AG04449 (cell line): ENCODE measurements around the gene FRMD8.

Source experiments
- CTCF ChIA-PET: fragments of 350-600 bp; formaldehyde crosslinking; extraction: SDS; loops from one replicate; lab custom pipeline; 2021; ENCODE audit warnings: antibody characterized with exemption; lab: Yijun Ruan, JAX
- POLR2A ChIA-PET: fragments of 400-600, 350-600 bp; formaldehyde crosslinking; extraction: SDS; loops from one replicate; lab custom pipeline; 2020; ENCODE audit warnings: antibody characterized with exemption, inconsistent platforms; lab: Yijun Ruan, JAX
- DNase-seq: peaks from one replicate; pipeline ENCODE4 v3.0.0-alpha.2; 2010; ENCODE audit warnings: low read depth, low spot score
- H3K4me3 ChIP-seq: 2 replicates; pipeline ENCODE4 v1.5.1; 2011; ENCODE audit warnings: low read depth, mild to moderate bottlenecking, control low read depth, low read length
- TF ChIP-seq, protein P1 (sequence below): IDR thresholded peaks from one replicate; pipeline ENCODE4 v1.5.1; 2011; ENCODE audit warnings: mild to moderate bottlenecking, moderate library complexity, low read length, control low read depth, inconsistent platforms; ENCODE audit not compliant: insufficient read depth; ENCODE audit errors: missing control alignments

The FRMD8 gene

GRCh38 chr11:65430406-65431217 is 44.2 kb downstream of the FRMD8 start:
- peak overlapping the region; percentile 98 for H3K4me3 ChIP-seq
- DNase-seq: no peak
- TF ChIP-seq, protein P1, sequence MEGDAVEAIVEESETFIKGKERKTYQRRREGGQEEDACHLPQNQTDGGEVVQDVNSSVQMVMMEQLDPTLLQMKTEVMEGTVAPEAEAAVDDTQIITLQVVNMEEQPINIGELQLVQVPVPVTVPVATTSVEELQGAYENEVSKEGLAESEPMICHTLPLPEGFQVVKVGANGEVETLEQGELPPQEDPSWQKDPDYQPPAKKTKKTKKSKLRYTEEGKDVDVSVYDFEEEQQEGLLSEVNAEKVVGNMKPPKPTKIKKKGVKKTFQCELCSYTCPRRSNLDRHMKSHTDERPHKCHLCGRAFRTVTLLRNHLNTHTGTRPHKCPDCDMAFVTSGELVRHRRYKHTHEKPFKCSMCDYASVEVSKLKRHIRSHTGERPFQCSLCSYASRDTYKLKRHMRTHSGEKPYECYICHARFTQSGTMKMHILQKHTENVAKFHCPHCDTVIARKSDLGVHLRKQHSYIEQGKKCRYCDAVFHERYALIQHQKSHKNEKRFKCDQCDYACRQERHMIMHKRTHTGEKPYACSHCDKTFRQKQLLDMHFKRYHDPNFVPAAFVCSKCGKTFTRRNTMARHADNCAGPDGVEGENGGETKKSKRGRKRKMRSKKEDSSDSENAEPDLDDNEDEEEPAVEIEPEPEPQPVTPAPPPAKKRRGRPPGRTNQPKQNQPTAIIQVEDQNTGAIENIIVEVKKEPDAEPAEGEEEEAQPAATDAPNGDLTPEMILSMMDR: no peak
- ChIA-PET CTCF (interaction anchor here (1.3 kb wide), 1 partner anchor 14 kb away, joined by 3 read pairs; no protein-coding TSS in a partner anchor), POLR2A (interaction anchor here (0.5 to 19.6 kb wide), 4 partner anchors 10 to 223 kb away, joined by 3 to 664 read pairs (median 7); partner anchors contain the start of gene MALAT1)

GRCh38 chr11:65431451-65432099 is 45.1 kb downstream of the FRMD8 start:
- H3K4me3 ChIP-seq: peak overlapping the region; percentile 40
- POLR2A ChIA-PET: interaction anchor here (1.5 kb wide), 1 partner anchor 9 kb away, joined by 20 read pairs; the partner anchor contains the start of gene NEAT1
- CTCF ChIA-PET: no interaction called here
- DNase-seq: no peak
- TF ChIP-seq, protein P1: no peak

GRCh38 chr11:65432100-65432650 is 45.7 kb downstream of the FRMD8 start:
- CTCF ChIA-PET: interaction anchor here (1.0 kb wide), 1 partner anchor 16 kb away, joined by 4 read pairs; no protein-coding TSS in a partner anchor
- peak overlapping the region; percentile 34 for H3K4me3 ChIP-seq
- POLR2A ChIA-PET: interaction anchor here (1.0 to 1.5 kb wide), 2 partner anchors 9 to 73 kb away, joined by 3 to 20 read pairs; partner anchors contain the start of gene NEAT1
- DNase-seq: no peak
- TF ChIP-seq, protein P1: no peak

- ChIA-PET POLR2A (interaction anchor here (0.7 to 1.5 kb wide), 5 partner anchors 9 to 72 kb away, joined by 3 to 20 read pairs (median 7); partner anchors contain the start of gene NEAT1), CTCF (interaction anchor here (1.0 kb wide), 1 partner anchor 17 kb away, joined by 4 read pairs; no protein-coding TSS in a partner anchor)
- H3K4me3 ChIP-seq: peak overlapping the region; percentile 37
- DNase-seq: no peak
- TF ChIP-seq, protein P1: no peak
Measured at GRCh38 chr11:65432686-65433582, 46.5 kb downstream of the FRMD8 start.

DNA sequence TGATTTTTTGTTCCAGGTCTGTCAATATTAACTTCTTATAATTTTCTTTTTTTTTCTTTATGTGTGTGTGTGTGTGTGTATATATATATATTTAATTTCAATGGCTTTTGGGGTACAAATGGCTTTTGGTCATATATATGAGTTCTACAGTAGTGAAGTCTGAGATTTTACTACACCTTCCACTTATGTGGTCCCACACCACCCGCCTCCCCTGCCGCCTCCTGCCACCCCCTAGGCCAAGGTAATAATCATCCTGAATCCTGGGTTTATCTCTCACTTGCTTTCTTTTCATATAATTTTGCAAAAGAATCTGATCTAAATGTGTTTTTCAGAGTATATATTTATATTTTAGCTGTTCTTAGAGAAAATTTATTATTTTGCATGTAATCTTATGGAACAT is 47.2 kb downstream of the FRMD8 start:
- no peak for DNase-seq
- H3K4me3 ChIP-seq: no peak overlapping the region
- ChIA-PET POLR2A (interaction anchor here (0.7 to 1.6 kb wide), 6 partner anchors 9 to 66 kb away, joined by 4 to 14 read pairs (median 6); partner anchors contain the start of genes MALAT1 and NEAT1), CTCF (no interaction called here)
- TF ChIP-seq, protein P1: no peak
